GM08714 (cell line): ENCODE measurements around the gene NTNG1.
A peak's percentile ranks its signal among the peaks of the same experiment; 100 is the strongest.
"Not testable (repeated sequence)": the region's sequence is repeated elsewhere in the genome, so short reads cannot be mapped to it uniquely, and the experiment has no call there.

Experiments used
- H3K4me3 ChIP-seq: fragments of 200-500 bp; sonication (Bioruptor generic); 2 replicates; pipeline ENCODE4 v1.5.1; 2014; ENCODE audit warnings: mild to moderate bottlenecking, low read length, inconsistent platforms
- ZNF274 ChIP-seq: IDR thresholded peaks from 2 replicates; pipeline ENCODE4 v1.6.1; 2012; ENCODE audit warnings: mild to moderate bottlenecking, low read depth, low read length

NTNG1 gene

GRCh38 chr1:107135463-107135862 is 5.4 kb upstream of the NTNG1 start:
- TF ChIP-seq ZNF274: no peak
- no peak overlapping the region for H3K4me3 ChIP-seq

- no peak overlapping the region for H3K4me3 ChIP-seq
Measured at GRCh38 chr1:107138166-107138565, 2.7 kb upstream of the NTNG1 start.

GRCh38 chr1:107138767-107139445 is 1.9 kb upstream of the NTNG1 start:
- TF ChIP-seq ZNF274: no peak
- no peak overlapping the region for H3K4me3 ChIP-seq

More at GRCh38 chr1:107138166-107138565, 2.7 kb upstream of the NTNG1 start:
- no peak for TF ChIP-seq ZNF274

GRCh38 chr1:107139833-107140702 is 771 bp upstream of the NTNG1 start:
- no peak for TF ChIP-seq ZNF274
- H3K4me3 ChIP-seq: peak overlapping the region; percentile 27; the same call in 1 of the 2 replicates

- no peak for TF ChIP-seq ZNF274
- H3K4me3 ChIP-seq: peak overlapping the region; percentile 55
Measured at GRCh38 chr1:107141491-107142126, 770 bp downstream of the NTNG1 start.

GRCh38 chr1:107142140-107142542 is 1.3 kb downstream of the NTNG1 start:
- H3K4me3 ChIP-seq: peak overlapping the region; percentile 55; the same call in 1 of the 2 replicates

GRCh38 chr1:107142666-107143065 is 1.8 kb downstream of the NTNG1 start:
- TF ChIP-seq ZNF274: no peak
- no peak overlapping the region for H3K4me3 ChIP-seq

More at GRCh38 chr1:107142140-107142542, 1.3 kb downstream of the NTNG1 start:
- no peak for TF ChIP-seq ZNF274

GRCh38 chr1:107145637-107146036 is 4.8 kb downstream of the NTNG1 start:
- no peak overlapping the region for H3K4me3 ChIP-seq
- TF ChIP-seq ZNF274: no peak

GRCh38 chr1:107147843-107148242 is 7.0 kb downstream of the NTNG1 start:
- no peak overlapping the region for H3K4me3 ChIP-seq
- no peak for TF ChIP-seq ZNF274

- no peak overlapping the region for H3K4me3 ChIP-seq
- no peak for TF ChIP-seq ZNF274
Measured at GRCh38 chr1:107149946-107150345, 9.1 kb downstream of the NTNG1 start.

GRCh38 chr1:107151295-107151694 is 10.5 kb downstream of the NTNG1 start:
- no peak for TF ChIP-seq ZNF274
- no peak overlapping the region for H3K4me3 ChIP-seq

- H3K4me3 ChIP-seq: no peak overlapping the region
- TF ChIP-seq ZNF274: no peak
Measured at GRCh38 chr1:107152395-107152794, 11.6 kb downstream of the NTNG1 start.

- no peak for TF ChIP-seq ZNF274
Measured at GRCh38 chr1:107153014-107153413, 12.2 kb downstream of the NTNG1 start.

GRCh38 chr1:107158496-107158895 is 17.7 kb downstream of the NTNG1 start:
- TF ChIP-seq ZNF274: no peak
- no peak overlapping the region for H3K4me3 ChIP-seq

More at GRCh38 chr1:107153014-107153413, 12.2 kb downstream of the NTNG1 start:
- H3K4me3 ChIP-seq: no peak overlapping the region

- no peak for TF ChIP-seq ZNF274
- no peak overlapping the region for H3K4me3 ChIP-seq
Measured at GRCh38 chr1:107158991-107159390, 18.2 kb downstream of the NTNG1 start.

GRCh38 chr1:107162745-107163144 is 21.9 kb downstream of the NTNG1 start:
- H3K4me3 ChIP-seq: no peak overlapping the region
- no peak for TF ChIP-seq ZNF274

- H3K4me3 ChIP-seq: not testable (repeated sequence)
Measured at GRCh38 chr1:107164901-107165300, 24.1 kb downstream of the NTNG1 start.
